ENCODE results near the gene MDK. TPM values are rescaled to one million over a fixed set of nuclear protein-coding genes. Genes with fewer than 3 reads are reported as not detected.

MDK gene
- total RNA-seq (38.3 TPM), polyA plus RNA-seq (ENCODE audit: insufficient read depth, low read depth, low replicate concordance) (26.3 TPM)
- long read RNA-seq, donor 1, transcript MDK-206 (4 exons, 1,026 nt), result minor isoform, 60 of 539 reads
- long read RNA-seq, donor 1, transcript MDK-203 (5 exons, 828 nt), result major isoform, 284 of 539 reads
- long read RNA-seq, donor 1, transcript MDK-202 (5 exons, 951 nt), result minor isoform, 9 of 539 reads
- long read RNA-seq, donor 1, transcript MDK-205 (5 exons, 1,166 nt), result minor isoform, 15 of 539 reads
- long read RNA-seq, donor 1, partial matches to known transcripts, result 142 of 539 reads
- long read RNA-seq, donor 1, other reads (novel, unspliced or antisense), result 17 of 539 reads
- long read RNA-seq, donor 2, transcript MDK-202 (5 exons, 951 nt), result minor isoform, 9 of 439 reads
- long read RNA-seq, donor 2, transcript MDK-203 (5 exons, 828 nt), result major isoform, 257 of 439 reads
- long read RNA-seq, donor 2, transcript MDK-205 (5 exons, 1,166 nt), result minor isoform, 21 of 439 reads
- long read RNA-seq, donor 2, transcript MDK-206 (4 exons, 1,026 nt), result minor isoform, 34 of 439 reads
- long read RNA-seq, donor 2, partial matches to known transcripts, result 108 of 439 reads
- long read RNA-seq, donor 2, other reads (novel, unspliced or antisense), result 0 of 439 reads
- long read RNA-seq, donor 3, transcript MDK-206 (4 exons, 1,026 nt), result minor isoform, 59 of 476 reads
- long read RNA-seq, donor 3, transcript MDK-208 (3 exons, 775 nt), result minor isoform, 8 of 476 reads
- long read RNA-seq, donor 3, transcript MDK-203 (5 exons, 828 nt), result major isoform, 304 of 476 reads
- long read RNA-seq, donor 3, transcript MDK-205 (5 exons, 1,166 nt), result minor isoform, 16 of 476 reads
- long read RNA-seq, donor 3, partial matches to known transcripts, result 80 of 476 reads
- long read RNA-seq, donor 3, other reads (novel, unspliced or antisense), result 0 of 476 reads
- long read RNA-seq, donor 4, transcript MDK-205 (5 exons, 1,166 nt), result minor isoform, 17 of 483 reads
- long read RNA-seq, donor 4, transcript MDK-206 (4 exons, 1,026 nt), result minor isoform, 46 of 483 reads
- long read RNA-seq, donor 4, transcript MDK-202 (5 exons, 951 nt), result minor isoform, 6 of 483 reads
- long read RNA-seq, donor 4, transcript MDK-203 (5 exons, 828 nt), result major isoform, 317 of 483 reads
- long read RNA-seq, donor 4, partial matches to known transcripts, result 88 of 483 reads
- long read RNA-seq, donor 4, other reads (novel, unspliced or antisense), result 0 of 483 reads
- long read RNA-seq, donor 5, transcript MDK-203 (5 exons, 828 nt), result major isoform, 20 of 32 reads
- long read RNA-seq, donor 5, partial matches to known transcripts, result 7 of 32 reads
- long read RNA-seq, donor 5, other reads (novel, unspliced or antisense), result 0 of 32 reads
- long read RNA-seq, donor 6, transcript MDK-205 (5 exons, 1,166 nt), result minor isoform, 19 of 689 reads
- long read RNA-seq, donor 6, transcript MDK-206 (4 exons, 1,026 nt), result minor isoform, 90 of 689 reads
- long read RNA-seq, donor 6, transcript MDK-203 (5 exons, 828 nt), result major isoform, 369 of 689 reads
- long read RNA-seq, donor 6, partial matches to known transcripts, result 194 of 689 reads
- long read RNA-seq, donor 6, other reads (novel, unspliced or antisense), result 6 of 689 reads
- long read RNA-seq, donor 7, transcript MDK-203 (5 exons, 828 nt), result major isoform, 17 of 29 reads
- long read RNA-seq, donor 7, partial matches to known transcripts, result 9 of 29 reads
- long read RNA-seq, donor 7, other reads (novel, unspliced or antisense), result 1 of 29 reads
- long read RNA-seq, donor 8, transcript MDK-203 (5 exons, 828 nt), result major isoform, 426 of 729 reads
- long read RNA-seq, donor 8, transcript MDK-205 (5 exons, 1,166 nt), result minor isoform, 29 of 729 reads
- long read RNA-seq, donor 8, transcript MDK-202 (5 exons, 951 nt), result minor isoform, 7 of 729 reads
- long read RNA-seq, donor 8, transcript MDK-206 (4 exons, 1,026 nt), result minor isoform, 59 of 729 reads
- long read RNA-seq, donor 8, partial matches to known transcripts, result 187 of 729 reads
- long read RNA-seq, donor 8, other reads (novel, unspliced or antisense), result 14 of 729 reads
- long read RNA-seq, donor 9, transcript MDK-205 (5 exons, 1,166 nt), result minor isoform, 9 of 358 reads
- long read RNA-seq, donor 9, transcript MDK-203 (5 exons, 828 nt), result major isoform, 224 of 358 reads
- long read RNA-seq, donor 9, transcript MDK-206 (4 exons, 1,026 nt), result minor isoform, 26 of 358 reads
- long read RNA-seq, donor 9, partial matches to known transcripts, result 93 of 358 reads
- long read RNA-seq, donor 9, other reads (novel, unspliced or antisense), result 0 of 358 reads
- long read RNA-seq, donor 10, transcript MDK-203 (5 exons, 828 nt), result major isoform, 227 of 448 reads
- long read RNA-seq, donor 10, transcript MDK-205 (5 exons, 1,166 nt), result minor isoform, 21 of 448 reads
- long read RNA-seq, donor 10, transcript MDK-202 (5 exons, 951 nt), result minor isoform, 6 of 448 reads
- long read RNA-seq, donor 10, transcript MDK-206 (4 exons, 1,026 nt), result minor isoform, 47 of 448 reads
- long read RNA-seq, donor 10, partial matches to known transcripts, result 137 of 448 reads
- long read RNA-seq, donor 10, other reads (novel, unspliced or antisense), result 0 of 448 reads

- FAIRE-seq (no peak), DNase-seq (peak; percentile 77 to 91 (median 83))
- H3K27me3 ChIP-seq (ENCODE audit: control insufficient read depth, insufficient read depth, low read length), result no peaks in the 10 kb centered on the region
- H3K27ac ChIP-seq (ENCODE audit: low read depth in 2 of 2, low read length in 2 of 2), result peak within 1 kb of the TSS; percentile 32 to 52
- intact Hi-C loops (cut with DNase I), result loop anchor here (10.0 kb wide), 1 partner anchor 154 kb away; no protein-coding TSS in a partner anchor
- H3K36me3 ChIP-seq (ENCODE audit: control insufficient read depth in 2 of 3, insufficient read depth in 3 of 3, low read length in 3 of 3), result peaks cover 0 to 5% (median 0%) of the 10 kb centered on the region in 3 donors
- no peaks in the 10 kb centered on the region for H3K9me3 ChIP-seq (ENCODE audit: control insufficient read depth in 2 of 3, insufficient read depth in 1 of 3, low read length in 3 of 3)
- peaks cover 0 to 8% (median 4%) of the 10 kb centered on the region in 3 donors for H3K4me1 ChIP-seq (ENCODE audit: control insufficient read depth in 2 of 3, insufficient read depth in 2 of 3, low read depth in 1 of 3, low read length in 3 of 3)
- H3K4me3 ChIP-seq (ENCODE audit: low read length in 3 of 3), result peak within 1 kb of the TSS; percentile 61 to 64 (median 61)
- H3K9ac ChIP-seq (ENCODE audit: low read length in 3 of 3), result peak within 1 kb of the TSS in 1 of 3 donors; percentile 61
- TF ChIP-seq CTCF (IDR thresholded peaks at IDR 0.05; ENCODE audit: borderline replicate concordance, extremely low read depth, insufficient read depth), result no peak
These were observed at the start of gene MDK for GRCh38 chr11:46381048-46381818. Gene MDK (plus strand): TSS chr11:46381669. CDS start chr11:46382058, 389 bp downstream.

- H3K36me3 ChIP-seq (ENCODE audit: control insufficient read depth in 2 of 3, insufficient read depth in 3 of 3, low read length in 3 of 3), result no peaks in the 10 kb centered on the region
- TF ChIP-seq CTCF (IDR thresholded peaks at IDR 0.05; ENCODE audit: borderline replicate concordance, extremely low read depth, insufficient read depth), result no peak
- no peak overlapping the region for H3K9ac ChIP-seq (ENCODE audit: low read length in 3 of 3)
- H3K4me3 ChIP-seq (ENCODE audit: low read length in 3 of 3), result peak overlapping the region in 1 of 3 donors; percentile 43
- DNase-seq (no peak), FAIRE-seq (no peak)
- H3K27me3 ChIP-seq (ENCODE audit: control insufficient read depth, insufficient read depth, low read length), result no peaks in the 10 kb centered on the region
- H3K27ac ChIP-seq (ENCODE audit: low read depth in 2 of 2, low read length in 2 of 2), result no peak overlapping the region
- no peaks in the 10 kb centered on the region for H3K9me3 ChIP-seq (ENCODE audit: control insufficient read depth in 2 of 3, insufficient read depth in 1 of 3, low read length in 3 of 3)
- H3K4me1 ChIP-seq (ENCODE audit: control insufficient read depth in 2 of 3, insufficient read depth in 2 of 3, low read depth in 1 of 3, low read length in 3 of 3), result peaks cover 0 to 18% (median 2%) of the 10 kb centered on the region in 3 donors
- intact Hi-C loops (cut with DNase I), result no loop called here
These were observed 49.3 kb upstream of the MDK start for GRCh38 chr11:46332093-46332567.

Measured in kidney (tissue), 22 donors.